ENCODE results near the gene ZSCAN5B.
"Not testable (repeated sequence)": the region's sequence is repeated elsewhere in the genome, so short reads cannot be mapped to it uniquely, and the experiment has no call there.

The ZSCAN5B gene

DNA sequence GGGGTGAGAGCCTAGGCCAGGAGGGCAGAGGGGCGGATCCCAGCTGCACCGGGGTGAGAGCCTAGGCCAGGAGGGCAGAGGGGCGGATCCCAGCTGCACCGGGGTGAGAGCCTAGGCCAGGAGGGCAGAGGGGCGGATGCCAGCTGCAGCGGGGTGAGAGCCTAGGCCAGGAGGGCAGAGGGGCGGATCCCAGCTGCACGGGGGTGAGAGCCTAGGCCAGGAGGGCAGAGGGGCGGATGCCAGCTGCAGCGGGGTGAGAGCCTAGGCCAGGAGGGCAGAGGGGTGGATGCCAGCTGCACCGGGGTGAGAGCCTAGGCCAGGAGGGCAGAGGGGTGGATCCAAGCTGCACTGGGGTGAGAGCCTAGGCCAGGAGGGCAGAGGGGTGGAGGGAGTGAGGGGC lies 21.3 kb downstream of the ZSCAN5B start:
- not testable (repeated sequence) for DNase-seq (ENCODE audit: low spot score)

DNA sequence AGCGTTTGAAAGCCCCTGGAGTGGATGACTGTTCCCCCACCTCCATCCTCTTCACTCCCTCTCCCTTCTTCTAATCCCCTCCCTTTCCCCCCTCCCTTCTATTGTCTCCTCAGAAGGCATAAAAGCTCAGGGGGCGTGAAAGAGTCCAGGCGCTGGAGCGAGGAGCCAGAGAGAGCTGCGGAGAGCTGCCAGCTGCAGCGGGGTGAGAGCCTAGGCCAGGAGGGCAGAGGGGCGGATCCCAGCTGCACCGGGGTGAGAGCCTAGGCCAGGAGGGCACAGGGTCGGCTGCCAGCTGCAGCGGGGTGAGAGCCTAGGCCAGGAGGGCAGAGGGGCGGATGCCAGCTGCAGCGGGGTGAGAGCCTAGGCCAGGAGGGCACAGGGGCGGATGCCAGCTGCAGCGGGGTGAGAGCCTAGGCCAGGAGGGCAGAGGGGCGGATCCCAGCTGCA lies 21.7 kb downstream of the ZSCAN5B start, which contains the start of gene GALP:
GALP (plus strand) TSS at position 148 of the 447 bp plus-strand sequence. CDS start 1,101 bp downstream, outside the sequence.
- not testable (repeated sequence) for DNase-seq (ENCODE audit: low spot score)

DNA sequence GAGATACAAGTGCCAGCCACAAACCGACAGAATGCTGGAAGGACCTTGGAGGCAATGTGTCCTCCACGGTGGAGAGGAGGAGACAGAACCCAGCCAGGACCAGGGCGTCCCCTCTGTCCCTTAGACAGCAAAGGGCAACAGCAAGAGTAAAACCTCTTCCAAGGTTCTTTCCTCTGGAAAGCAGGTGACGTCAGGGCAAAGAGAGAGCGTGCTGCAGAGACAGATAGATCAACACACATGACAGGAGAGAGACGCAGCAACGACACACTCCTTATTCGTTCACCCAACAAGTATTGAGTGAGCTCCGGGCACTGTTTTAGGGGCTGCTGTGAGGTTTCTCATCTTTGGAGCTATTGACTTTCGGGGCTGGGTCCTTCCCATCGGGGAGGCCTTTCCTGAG lies 23.0 kb downstream of the ZSCAN5B start:
- no peak for DNase-seq (ENCODE audit: low spot score)

DNA sequence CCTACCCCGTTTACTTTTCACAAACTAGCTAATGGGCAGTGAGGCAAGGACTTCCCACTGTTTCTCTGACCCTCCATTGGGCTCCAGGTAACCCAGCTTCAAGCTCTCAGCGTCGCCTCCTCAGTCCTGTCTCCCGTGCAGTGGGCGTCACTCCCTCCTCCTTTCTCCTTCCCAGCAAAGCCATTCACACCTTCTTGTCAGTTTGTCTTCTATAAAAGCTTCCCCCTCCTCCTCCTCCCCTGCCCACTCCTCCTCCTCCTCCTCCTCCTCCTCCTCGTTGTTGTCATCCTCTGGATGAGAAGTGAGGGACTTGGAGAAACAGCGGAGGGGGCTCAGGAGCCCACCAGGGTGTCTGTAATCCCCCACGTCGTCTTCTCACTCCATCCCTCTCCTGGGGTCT lies 23.5 kb downstream of the ZSCAN5B start:
- no peak for DNase-seq (ENCODE audit: low spot score)

DNA sequence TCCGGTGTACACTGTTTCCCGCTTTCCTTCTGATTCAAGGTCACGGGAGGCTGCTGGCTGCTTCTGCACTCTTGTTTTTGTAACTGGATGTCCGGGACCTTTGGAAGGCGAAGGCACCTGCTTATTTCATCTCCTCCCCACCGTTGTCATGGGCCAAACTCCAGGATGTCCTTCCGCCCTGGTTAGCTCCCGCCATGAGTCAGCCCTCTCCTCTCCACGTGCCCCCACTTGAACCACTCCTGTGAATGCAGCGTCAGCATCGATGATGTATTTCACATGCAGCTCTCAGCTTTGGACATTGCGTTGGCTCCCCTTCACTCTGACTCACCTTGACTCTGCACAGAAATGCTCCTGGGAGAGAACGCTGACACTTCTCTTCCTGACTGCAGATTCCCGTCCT lies 27.3 kb downstream of the ZSCAN5B start:
- DNase-seq (ENCODE audit: low spot score) = no peak

DNA sequence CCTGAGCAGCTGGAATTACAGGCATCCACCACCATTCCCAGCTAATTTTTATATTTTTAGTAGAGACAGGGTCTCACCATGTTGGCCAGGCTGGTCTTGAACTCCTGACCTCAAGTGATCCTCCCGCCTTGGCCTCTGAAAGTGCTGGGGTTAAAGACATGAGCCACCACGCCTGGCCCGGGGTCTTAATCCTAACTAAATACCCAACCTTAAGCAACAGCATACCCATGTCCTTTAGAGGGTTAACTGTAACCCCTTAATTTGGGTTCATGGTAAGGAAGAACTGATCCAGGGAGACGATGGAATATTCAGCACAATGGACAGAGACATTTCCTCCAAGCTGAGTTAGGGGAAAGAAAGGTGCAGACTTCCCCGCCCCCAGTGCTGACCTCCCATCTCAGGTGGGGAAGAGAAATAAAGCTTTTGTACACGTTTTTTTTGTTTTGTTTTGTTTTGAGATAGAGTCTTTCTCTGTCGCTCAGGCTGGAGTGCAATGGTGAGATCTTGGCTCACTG lies 30.5 kb downstream of the ZSCAN5B start:
- DNase-seq (ENCODE audit: low spot score) = no peak

DNA sequence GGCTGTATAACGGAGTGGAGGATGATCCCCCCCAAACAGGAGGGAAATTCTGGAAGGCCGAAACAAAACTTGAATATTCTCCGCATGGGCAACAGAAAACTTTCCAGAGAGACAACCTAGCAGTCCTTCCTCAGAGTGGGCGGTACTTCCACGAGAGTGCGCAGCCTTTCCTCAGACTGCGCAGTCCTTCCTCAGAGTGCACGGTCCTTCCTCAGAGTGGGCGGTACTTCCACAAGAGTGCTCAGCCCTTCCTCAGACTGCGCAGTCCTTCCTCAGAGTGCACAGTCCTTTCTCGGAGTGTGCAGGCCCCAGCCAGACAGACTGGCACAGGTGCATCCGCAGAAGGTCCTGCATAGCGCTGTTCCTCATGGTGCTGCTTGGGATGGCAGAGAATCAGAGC lies 34.5 kb downstream of the ZSCAN5B start:
- no peak for DNase-seq (ENCODE audit: low spot score)

DNA sequence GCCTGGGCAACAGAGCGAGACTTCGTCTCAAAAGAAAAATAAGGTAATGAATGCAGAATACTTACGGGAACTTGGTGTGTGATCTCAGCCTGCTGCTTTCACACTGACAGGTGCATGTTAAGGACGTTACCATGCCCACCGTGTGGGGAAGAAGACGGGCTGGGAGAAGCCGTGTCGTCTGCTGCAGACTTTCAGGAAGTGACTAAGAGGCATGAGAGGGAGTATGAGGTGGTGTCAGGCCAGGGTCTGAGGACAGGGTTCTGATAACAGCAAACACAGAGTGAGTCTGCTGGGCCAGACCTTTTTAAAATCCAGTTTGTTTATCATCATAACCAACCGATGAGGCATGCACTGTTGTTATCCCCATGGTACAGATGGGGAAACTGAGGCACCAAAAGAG lies 35.3 kb downstream of the ZSCAN5B start:
- peak; percentile 26 for DNase-seq (ENCODE audit: low spot score)

DNA sequence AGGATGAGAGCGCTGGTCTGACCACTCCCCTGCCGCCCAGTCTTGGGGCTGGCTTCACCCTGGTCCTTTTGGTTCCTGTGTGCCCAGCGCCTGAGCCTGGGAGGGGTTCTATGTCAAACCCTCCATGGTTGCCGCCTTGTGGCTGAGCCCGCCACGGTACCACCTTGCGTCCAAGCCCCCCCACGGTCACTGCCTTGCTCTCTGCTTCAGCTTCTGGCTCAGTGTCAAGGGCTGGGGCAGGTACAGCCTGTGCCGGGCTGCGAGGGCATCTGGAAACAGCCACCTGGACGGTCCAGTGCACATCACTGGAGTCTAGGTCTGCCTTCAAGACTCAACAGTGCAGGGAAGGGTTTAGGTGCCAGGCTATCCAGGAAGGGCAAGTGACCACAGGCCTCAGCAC lies 36.0 kb downstream of the ZSCAN5B start:
- DNase-seq (ENCODE audit: low spot score) = no peak

DNA sequence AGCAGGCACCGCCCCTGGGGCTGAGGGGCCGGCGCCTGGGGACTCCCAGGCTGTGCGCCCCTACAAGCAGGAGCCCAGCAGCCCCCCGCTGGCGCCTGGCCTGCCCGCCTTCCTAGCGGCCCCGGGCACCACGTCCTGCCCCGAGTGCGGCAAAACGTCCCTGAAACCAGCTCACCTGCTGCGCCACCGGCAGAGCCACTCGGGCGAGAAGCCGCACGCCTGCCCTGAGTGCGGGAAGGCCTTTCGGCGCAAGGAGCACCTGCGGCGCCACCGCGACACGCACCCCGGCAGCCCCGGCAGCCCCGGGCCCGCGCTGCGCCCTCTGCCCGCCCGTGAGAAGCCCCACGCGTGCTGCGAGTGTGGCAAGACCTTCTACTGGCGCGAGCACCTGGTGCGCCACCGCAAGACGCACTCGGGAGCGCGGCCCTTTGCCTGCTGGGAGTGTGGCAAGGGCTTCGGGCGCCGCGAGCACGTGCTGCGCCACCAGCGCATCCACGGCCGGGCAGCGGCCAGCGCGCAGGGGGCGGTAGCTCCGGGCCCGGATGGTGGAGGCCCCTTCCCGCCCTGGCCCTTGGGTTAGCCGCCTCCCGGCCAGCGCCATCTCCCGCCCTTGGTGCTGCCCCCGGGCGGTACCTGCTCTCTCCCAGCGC lies 37.8 kb downstream of the ZSCAN5B start:
- no peak for DNase-seq (ENCODE audit: low spot score)

DNA sequence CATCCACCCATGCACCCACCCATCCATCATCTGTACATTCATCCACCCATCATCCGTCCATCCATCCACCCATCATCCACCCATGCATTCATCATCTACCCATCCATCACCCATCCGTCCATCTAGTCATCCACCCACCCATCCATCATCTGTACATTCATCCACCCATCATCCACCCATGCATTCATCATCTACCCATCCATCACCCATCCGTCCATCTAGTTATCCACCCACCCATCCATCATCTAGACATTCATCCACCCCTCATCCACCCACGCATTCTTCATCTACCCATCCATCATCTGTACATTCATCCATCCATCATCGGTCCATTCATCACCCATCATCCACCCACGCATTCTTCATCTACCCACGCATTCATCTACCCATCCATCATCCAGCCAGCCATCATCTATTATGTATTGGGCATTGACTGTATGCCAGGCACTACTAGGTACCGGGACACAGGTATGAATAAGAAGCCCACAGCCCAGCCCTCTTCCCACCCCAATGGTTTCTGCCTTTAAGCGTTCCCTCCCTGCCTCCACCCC lies 38.5 kb downstream of the ZSCAN5B start:
- DNase-seq (ENCODE audit: low spot score) = no peak

DNA sequence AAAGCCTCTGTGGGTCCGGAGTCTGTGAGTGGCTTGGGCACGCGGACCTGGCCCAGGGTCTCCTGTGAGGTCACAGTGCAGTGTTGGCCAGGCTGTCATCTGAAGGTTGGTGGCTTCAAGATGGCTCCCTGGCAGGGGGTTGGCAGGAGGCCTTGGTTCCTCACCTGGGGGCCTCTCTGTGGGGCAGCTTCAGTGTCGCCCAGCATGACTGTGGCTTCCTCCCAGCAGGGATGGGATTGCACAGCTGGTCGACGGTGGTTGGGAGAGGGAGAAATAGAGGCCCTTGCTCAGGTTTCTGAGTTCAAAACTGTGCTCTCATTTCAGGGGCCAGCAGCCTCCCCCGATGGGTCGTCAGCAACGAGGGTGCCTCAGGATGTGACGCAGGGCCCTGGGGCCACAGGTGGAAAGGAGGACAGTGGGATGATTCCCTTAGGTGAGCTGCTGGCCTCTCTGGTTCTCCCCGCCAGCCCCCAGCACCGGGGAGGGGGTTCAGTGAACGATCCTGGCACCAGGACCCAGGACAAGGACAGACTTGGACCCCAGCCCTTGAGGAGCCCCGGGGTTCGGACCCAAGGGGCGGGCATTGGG lies 39.3 kb downstream of the ZSCAN5B start:
- DNase-seq (ENCODE audit: low spot score) = no peak

DNA sequence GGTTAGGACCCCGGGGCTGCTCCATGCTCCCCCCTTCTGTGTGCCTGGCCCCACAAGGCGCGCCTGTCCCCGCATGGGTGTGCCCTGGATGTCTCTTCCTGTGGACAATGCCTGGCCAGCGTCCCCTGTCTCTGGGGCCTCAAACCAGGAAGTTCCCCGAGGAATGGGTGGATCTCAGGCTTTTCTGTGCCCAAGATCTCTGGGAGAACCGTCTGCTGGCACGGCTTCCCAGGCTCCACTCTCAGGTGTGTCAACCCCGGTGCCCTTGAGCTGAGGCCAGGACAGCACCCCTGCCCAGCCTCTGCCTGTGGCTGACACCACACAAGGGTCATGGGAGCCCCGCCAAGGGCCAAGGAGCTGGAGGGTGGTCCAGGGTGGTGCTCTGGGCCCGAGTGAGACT lies 40.8 kb downstream of the ZSCAN5B start:
- DNase-seq (ENCODE audit: low spot score) = no peak

DNA sequence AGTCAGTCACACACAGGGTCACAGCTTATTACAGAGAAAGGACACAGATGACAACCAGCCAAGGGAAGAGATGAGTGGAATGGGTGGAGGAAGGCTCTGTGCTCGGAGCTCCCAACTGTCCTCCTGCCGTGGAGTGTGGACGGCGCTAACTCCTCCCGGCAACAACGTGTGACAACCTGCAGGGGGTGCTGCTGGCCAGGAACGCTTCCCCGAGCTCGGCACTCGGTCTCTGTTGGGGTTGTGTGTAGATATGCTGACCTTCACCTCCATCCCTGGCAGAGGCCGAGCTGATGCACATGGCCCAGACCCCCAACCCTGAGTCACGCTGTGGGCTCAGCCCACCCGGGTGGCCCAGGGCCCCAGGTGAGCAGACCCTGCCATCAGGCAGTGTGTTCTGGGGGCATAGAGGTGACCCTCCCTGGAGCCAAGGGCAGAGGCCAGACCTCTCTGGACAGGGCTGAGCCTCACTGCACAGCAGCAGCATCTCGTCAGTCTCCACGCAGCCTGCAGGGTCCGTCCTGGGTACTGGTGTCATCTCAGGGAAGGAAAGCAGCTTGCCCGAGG lies 42.4 kb downstream of the ZSCAN5B start:
- no peak for DNase-seq (ENCODE audit: low spot score)

DNA sequence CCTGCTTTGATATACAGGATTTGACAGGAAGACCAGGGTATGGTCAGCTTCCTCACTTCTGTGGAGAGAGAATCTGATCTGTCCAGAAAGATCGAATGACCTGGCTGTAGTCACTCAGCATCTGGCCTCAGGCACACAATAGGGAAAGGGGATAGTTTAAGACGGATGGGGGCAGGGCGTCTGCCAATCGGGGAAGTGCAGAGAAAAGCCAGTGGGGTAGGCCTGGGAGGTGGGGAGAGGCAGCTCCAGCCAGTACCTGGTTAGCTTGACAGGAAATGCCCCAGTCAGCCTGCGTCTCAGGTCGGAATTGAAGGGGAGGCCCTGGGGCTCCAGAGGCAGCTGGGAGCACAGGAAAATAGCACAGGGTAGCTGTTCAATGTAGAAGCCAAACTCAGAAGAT lies 44.1 kb downstream of the ZSCAN5B start:
- DNase-seq (ENCODE audit: low spot score) = no peak

DNA sequence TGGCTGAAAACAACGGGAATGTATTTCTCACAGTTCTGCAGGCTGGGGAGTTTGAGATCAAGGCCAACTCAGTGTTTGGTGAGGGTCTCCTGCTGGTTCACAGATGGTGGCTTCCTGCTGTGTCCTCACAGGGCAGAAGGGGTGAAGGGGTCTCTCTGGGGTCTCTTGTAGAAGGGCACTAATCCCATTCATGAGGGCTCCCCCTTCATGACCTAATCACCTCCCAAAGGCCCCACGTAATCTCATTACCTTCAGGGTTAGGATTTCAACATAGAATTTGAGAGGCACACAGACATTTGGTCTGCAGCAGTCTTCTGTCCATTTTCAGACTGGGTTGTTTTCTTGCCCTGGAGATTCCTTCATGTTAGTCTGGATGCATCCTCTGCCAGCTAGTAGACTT lies 44.9 kb downstream of the ZSCAN5B start:
- no peak for DNase-seq (ENCODE audit: low spot score)

DNA sequence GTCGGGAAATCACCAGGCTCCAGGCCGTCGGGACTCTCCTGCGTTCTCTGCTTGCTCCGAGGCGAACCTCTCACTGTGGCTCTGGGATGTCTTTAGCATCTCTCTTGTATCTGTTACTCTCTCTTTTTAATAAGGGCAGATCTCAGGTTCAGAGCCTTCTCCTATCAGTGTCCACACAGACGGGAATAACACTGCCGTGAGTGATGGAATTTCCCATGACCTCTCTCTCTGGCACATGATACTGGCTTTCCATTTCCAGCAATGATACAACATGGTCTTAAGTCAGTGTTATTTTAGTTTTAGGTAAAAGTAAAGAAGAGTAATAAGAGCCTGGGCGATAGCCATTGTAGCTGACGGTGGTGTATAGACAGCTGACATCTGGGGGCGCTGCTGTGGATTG lies 47.2 kb downstream of the ZSCAN5B start:
- no peak for DNase-seq (ENCODE audit: low spot score)

DNA sequence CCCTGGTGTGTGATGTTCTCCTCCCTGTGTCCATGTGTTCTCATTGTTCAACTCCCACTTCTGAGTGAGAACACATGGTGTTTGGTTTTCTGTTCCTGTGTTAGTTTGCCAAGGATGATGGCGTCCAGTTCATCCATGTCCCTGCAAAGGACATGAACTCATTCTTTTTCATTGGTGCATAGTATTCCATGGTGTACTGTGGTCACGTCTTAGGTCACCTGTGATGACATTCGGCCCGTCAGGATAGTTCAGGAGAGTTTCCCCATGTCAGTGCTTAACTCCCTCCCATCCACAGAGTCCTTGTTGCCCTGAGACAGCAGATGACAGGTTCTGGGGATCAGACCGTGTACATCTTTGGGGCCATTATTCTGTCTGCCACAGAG lies 47.9 kb downstream of the ZSCAN5B start:
- DNase-seq (ENCODE audit: low spot score) = no peak

DNA sequence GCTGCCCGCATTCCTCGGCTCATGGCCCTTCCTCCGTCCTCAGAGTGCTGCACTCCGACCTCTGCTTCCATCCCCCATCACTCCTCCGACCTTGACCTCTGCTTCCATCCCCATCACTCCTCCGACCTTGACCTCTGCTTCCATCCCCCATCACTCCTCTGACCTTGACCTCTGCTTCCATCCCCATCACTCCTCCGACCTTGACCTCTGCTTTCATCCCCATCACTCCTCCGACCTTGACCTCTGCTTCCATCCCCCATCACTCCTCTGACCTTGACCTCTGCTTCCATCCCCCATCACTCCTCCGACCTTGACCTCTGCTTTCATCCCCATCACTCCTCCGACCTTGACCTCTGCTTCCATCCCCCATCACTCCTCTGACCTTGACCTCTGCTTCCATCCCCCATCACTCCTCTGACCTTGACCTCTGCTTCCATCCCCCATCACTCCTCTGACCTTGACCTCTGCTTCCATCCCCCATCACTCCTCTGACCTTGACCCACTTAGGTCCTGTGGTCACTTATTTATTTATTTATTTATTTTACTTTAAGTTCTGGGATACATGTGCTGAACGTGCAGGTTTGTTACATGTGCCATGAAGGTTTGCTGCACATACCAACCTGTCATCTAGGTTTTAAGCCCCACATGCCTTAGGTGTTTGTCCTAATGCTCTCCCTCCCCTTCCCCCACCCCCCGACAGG lies 48.5 kb downstream of the ZSCAN5B start:
- DNase-seq (ENCODE audit: low spot score) = not testable (repeated sequence)

DNA sequence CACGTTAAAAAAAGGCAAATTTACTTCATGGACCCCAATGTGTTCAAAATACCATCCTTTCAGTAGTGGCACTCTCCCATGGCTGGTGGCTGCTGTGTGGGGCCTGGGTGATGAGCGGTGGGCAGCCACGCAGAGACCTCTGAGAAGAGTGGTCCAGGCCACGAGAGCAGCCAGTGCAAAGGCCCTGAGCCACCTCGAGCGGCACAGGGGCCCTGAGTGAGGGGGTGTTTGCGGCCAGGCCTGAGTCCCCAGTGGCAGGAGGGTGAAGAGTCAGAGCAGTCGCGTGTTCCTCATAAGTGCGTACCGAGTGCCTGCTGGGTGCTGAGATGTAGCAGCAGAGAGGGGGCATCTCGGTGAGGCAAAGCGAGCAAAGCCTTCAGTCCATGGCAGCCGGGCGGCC lies 49.5 kb downstream of the ZSCAN5B start:
- no peak for DNase-seq (ENCODE audit: low spot score)

DNA sequence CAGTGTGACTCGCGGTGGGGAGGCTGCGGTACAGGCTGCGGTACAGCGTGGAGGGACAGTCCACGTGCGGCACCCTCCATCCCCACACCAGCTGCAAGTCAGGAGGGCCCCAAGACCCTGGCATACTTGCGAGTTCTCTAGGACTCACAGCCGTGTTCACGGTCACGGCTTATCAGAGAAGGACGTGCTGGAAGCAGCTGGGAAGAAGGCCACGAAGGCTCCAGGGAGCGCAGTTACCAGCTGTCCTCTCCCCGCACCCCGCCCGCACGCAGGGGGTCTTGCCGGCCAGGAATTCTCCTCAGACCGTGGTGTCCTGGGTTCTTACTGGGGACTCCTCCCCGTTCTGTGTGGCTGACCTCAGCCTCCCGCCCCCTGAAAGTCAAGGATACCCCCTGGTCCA lies 50.3 kb downstream of the ZSCAN5B start:
- DNase-seq (ENCODE audit: low spot score) = no peak

DNA sequence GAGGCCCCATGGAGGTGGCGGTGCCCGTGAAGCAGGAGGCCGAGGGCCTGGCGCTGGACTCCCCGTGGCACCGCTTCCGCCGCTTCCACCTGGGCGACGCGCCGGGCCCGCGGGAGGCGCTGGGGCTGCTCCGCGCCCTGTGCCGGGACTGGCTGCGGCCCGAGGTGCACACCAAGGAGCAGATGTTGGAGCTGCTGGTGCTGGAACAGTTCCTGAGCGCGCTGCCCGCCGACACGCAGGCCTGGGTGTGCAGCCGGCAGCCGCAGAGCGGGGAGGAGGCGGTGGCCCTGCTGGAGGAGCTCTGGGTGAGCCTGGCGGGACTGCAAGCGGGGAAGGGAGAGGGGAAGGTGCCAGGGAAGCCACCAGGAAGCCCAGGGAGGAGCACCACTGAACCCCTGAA lies 50.7 kb downstream of the ZSCAN5B start:
- no peak for DNase-seq (ENCODE audit: low spot score)

DNA sequence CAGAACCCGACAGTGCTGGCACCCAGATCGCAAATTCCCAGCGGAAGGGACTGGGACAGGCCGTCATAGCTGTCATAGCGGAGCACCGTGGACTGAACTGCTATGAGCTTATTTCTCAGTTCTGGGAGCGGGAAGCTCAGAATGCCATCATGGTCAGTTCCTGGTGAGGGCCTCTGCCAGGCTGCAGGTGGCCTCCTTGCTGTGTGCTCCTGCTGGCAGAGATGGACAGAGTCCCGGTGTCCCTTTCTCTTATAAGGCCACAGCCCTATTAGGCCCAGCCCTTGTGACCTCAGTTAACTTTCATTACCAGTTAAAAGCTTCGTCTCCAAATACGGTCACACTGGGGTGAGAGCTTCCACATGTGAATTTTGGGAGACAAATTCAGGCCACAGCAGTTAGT lies 51.9 kb downstream of the ZSCAN5B start:
- DNase-seq (ENCODE audit: low spot score) = no peak

All from activated CD4-positive, alpha-beta T cell treated with anti-CD3 and anti-CD28 coated beads, Interleukin-2, Interleukin-4, amounts not matched to agents 100 ng/mL and 50 ng/mL, durations not matched to agents 16 hours and 8 hours (primary cell).